ENCODE data around the gene BPIFB3. TPM values are rescaled to one million over a fixed set of nuclear protein-coding genes. Genes with fewer than 3 reads are reported as not detected.

Gene BPIFB3
- total and polyA plus RNA-seq, 3 donors from 2014 or later: 0.47 to 0.87 (median 0.74) TPM

- Histone ChIP-seq H3K4me1 (no peaks in the 10 kb centered on the region), H3K27me3 (no peaks in the 10 kb centered on the region), H3K9me3 (no peaks in the 10 kb centered on the region), H3K4me3 (no peak overlapping the region), H3K36me3 (ENCODE audit: low read depth, missing control alignments) (no peaks in the 10 kb centered on the region), H3K27ac (no peak overlapping the region)
- TF ChIP-seq CTCF (IDR thresholded peaks at IDR 0.05) (no peak), POLR2A (IDR thresholded peaks at IDR 0.05) (no peak)
- WGBS, 2 donors: 82 to 88% methylated on average over 13 to 14 of the region's 14 CpGs
- intact Hi-C loops (cut with DNase I; ENCODE audit: low total_unique reads): no loop called here
- no peak for DNase-seq
Observed at GRCh38 chr20:33086052-33086722, 32.5 kb downstream of the BPIFB3 start.

GRCh38 chr20:33091147-33091546, 37.4 kb downstream of the BPIFB3 start:
- Histone ChIP-seq H3K27me3 (no peaks in the 10 kb centered on the region), H3K4me3 (no peak overlapping the region), H3K9me3 (no peaks in the 10 kb centered on the region), H3K4me1 (no peaks in the 10 kb centered on the region), H3K27ac (no peak overlapping the region), H3K36me3 (ENCODE audit: low read depth, missing control alignments) (no peaks in the 10 kb centered on the region)
- intact Hi-C loops (cut with DNase I; ENCODE audit: low total_unique reads): no loop called here
- DNase-seq: no peak
- 81 to 92% methylated on average over 3 of the region's 3 CpGs for WGBS, 2 donors
- TF ChIP-seq CTCF (IDR thresholded peaks at IDR 0.05) (no peak), POLR2A (IDR thresholded peaks at IDR 0.05) (no peak)

GRCh38 chr20:33091693-33092092, 38.0 kb downstream of the BPIFB3 start:
- 88 to 89% methylated on average over 3 of the region's 3 CpGs for WGBS, 2 donors
- DNase-seq: no peak
- TF ChIP-seq POLR2A (IDR thresholded peaks at IDR 0.05) (no peak), CTCF (IDR thresholded peaks at IDR 0.05) (no peak)
- intact Hi-C loops (cut with DNase I; ENCODE audit: low total_unique reads): no loop called here
- H3K4me1 ChIP-seq: no peaks in the 10 kb centered on the region
- H3K36me3 ChIP-seq (ENCODE audit: low read depth, missing control alignments): no peaks in the 10 kb centered on the region
- H3K27ac ChIP-seq: no peak overlapping the region
- H3K9me3 ChIP-seq: no peaks in the 10 kb centered on the region
- no peaks in the 10 kb centered on the region for H3K27me3 ChIP-seq
- H3K4me3 ChIP-seq: no peak overlapping the region

- TF ChIP-seq POLR2A (IDR thresholded peaks at IDR 0.05) (no peak), CTCF (IDR thresholded peaks at IDR 0.05) (no peak)
- no peak for DNase-seq
- Histone ChIP-seq H3K27me3 (no peaks in the 10 kb centered on the region), H3K27ac (no peak overlapping the region), H3K4me1 (no peaks in the 10 kb centered on the region), H3K4me3 (no peak overlapping the region), H3K36me3 (ENCODE audit: low read depth, missing control alignments) (no peaks in the 10 kb centered on the region), H3K9me3 (no peaks in the 10 kb centered on the region)
- intact Hi-C loops (cut with DNase I; ENCODE audit: low total_unique reads): no loop called here
- 84 to 90% methylated on average over 3 of the region's 3 CpGs for WGBS, 2 donors
Observed at GRCh38 chr20:33092361-33092760, 38.7 kb downstream of the BPIFB3 start.

- WGBS, 2 donors: 70 to 89% methylated on average over 1 of the region's 1 CpG
- Histone ChIP-seq H3K27me3 (no peaks in the 10 kb centered on the region), H3K27ac (no peak overlapping the region), H3K4me1 (no peaks in the 10 kb centered on the region), H3K9me3 (no peaks in the 10 kb centered on the region), H3K36me3 (ENCODE audit: low read depth, missing control alignments) (no peaks in the 10 kb centered on the region), H3K4me3 (no peak overlapping the region)
- intact Hi-C loops (cut with DNase I; ENCODE audit: low total_unique reads): no loop called here
- no peak for DNase-seq
- TF ChIP-seq POLR2A (IDR thresholded peaks at IDR 0.05) (no peak), CTCF (IDR thresholded peaks at IDR 0.05) (no peak)
Observed at GRCh38 chr20:33093074-33093473, 39.4 kb downstream of the BPIFB3 start.
